Trophoblast cell (in vitro differentiated cells and primary cell): ENCODE results near the gene SULT6B1.

Experiments
- DNase-seq, 2 donors: peaks; one replicate each; pipeline ENCODE4 v3.0.0-alpha.2; 2016
- H2AFZ ChIP-seq: 2 replicates; pipeline ENCODE4 v1.6.1; 2013; ENCODE audit warnings: low read length, moderate library complexity, mild to moderate bottlenecking; ENCODE audit not compliant: insufficient read depth, poor library complexity
- H2AK5ac ChIP-seq: 2 replicates; pipeline ENCODE4 v1.6.1; 2013; ENCODE audit warnings: mild to moderate bottlenecking, low read length
- H2BK120ac ChIP-seq: 2 replicates; pipeline ENCODE4 v1.6.1; 2013; ENCODE audit warnings: low read length, mild to moderate bottlenecking, moderate library complexity; ENCODE audit not compliant: insufficient read depth, poor library complexity
- H2BK12ac ChIP-seq: 2 replicates; pipeline ENCODE4 v1.6.1; 2013; ENCODE audit warnings: mild to moderate bottlenecking, low read length, moderate library complexity
- H2BK5ac ChIP-seq: 2 replicates; pipeline ENCODE4 v1.6.1; 2013; ENCODE audit warnings: low read length, low read depth, moderate library complexity, mild to moderate bottlenecking; ENCODE audit not compliant: poor library complexity
- H3K14ac ChIP-seq: 2 replicates; pipeline ENCODE4 v1.6.1; 2013; ENCODE audit warnings: mild to moderate bottlenecking, low read length
- H3K18ac ChIP-seq: 2 replicates; pipeline ENCODE4 v1.6.1; 2013; ENCODE audit warnings: mild to moderate bottlenecking, low read length
- H3K23ac ChIP-seq: 2 replicates; pipeline ENCODE4 v1.6.1; 2013; ENCODE audit warnings: low read length
- H3K27ac ChIP-seq: 2 replicates; pipeline ENCODE4 v1.5.1; 2013; ENCODE audit warnings: low read depth, mild to moderate bottlenecking, inconsistent platforms, low read length, moderate library complexity
- H3K27me3 ChIP-seq: 2 replicates; pipeline ENCODE4 v1.6.1; 2013; ENCODE audit warnings: inconsistent platforms, mild to moderate bottlenecking, low read length, moderate library complexity; ENCODE audit not compliant: insufficient read depth
- H3K36me3 ChIP-seq, 2 experiments: 1 replicate in 1 of 2; 2 replicates in 1 of 2; pipeline ENCODE4 v1.6.1; 2013; ENCODE audit warnings: low read length in 2 of 2, mild to moderate bottlenecking in 2 of 2, moderate library complexity in 1 of 2; ENCODE audit not compliant: insufficient read depth in 2 of 2, control insufficient read depth in 1 of 2
- H3K4ac ChIP-seq: 2 replicates; pipeline ENCODE4 v1.6.1; 2013; ENCODE audit warnings: low read depth, mild to moderate bottlenecking, low read length, moderate library complexity
- H3K4me1 ChIP-seq, 2 experiments: 1 replicate in 1 of 2; 2 replicates in 1 of 2; pipeline ENCODE4 v1.6.1; 2013; ENCODE audit warnings: low read length in 2 of 2, mild to moderate bottlenecking in 2 of 2, moderate library complexity in 1 of 2; ENCODE audit not compliant: insufficient read depth in 2 of 2, control insufficient read depth in 1 of 2
- H3K4me2 ChIP-seq: 2 replicates; pipeline ENCODE4 v1.6.1; 2013; ENCODE audit warnings: inconsistent platforms, mild to moderate bottlenecking, low read length, moderate library complexity
- H3K4me3 ChIP-seq: 2 replicates; pipeline ENCODE4 v1.5.1; 2013; ENCODE audit warnings: mild to moderate bottlenecking, low read depth, low read length, inconsistent platforms
- H3K79me1 ChIP-seq: one replicate; pipeline ENCODE4 v1.6.1; 2013; ENCODE audit warnings: low read length
- H3K79me2 ChIP-seq: 2 replicates; pipeline ENCODE4 v1.6.1; 2013; ENCODE audit warnings: low read length, mild to moderate bottlenecking; ENCODE audit not compliant: control insufficient read depth, insufficient read depth, poor library complexity
- H3K9ac ChIP-seq: 2 replicates; pipeline ENCODE4 v1.6.1; 2013; ENCODE audit warnings: mild to moderate bottlenecking, low read length
- H3K9me3 ChIP-seq: 2 replicates; pipeline ENCODE4 v1.6.1; 2013; ENCODE audit warnings: low read depth, mild to moderate bottlenecking, control low read depth, inconsistent platforms, low read length; ENCODE audit not compliant: insufficient read depth
- H4K12ac ChIP-seq: 2 replicates; pipeline ENCODE4 v1.6.1; 2013; ENCODE audit warnings: low read depth, mild to moderate bottlenecking, low read length, moderate library complexity
- H4K8ac ChIP-seq: 2 replicates; pipeline ENCODE4 v1.6.1; 2013; ENCODE audit warnings: low read depth, mild to moderate bottlenecking, low read length, moderate library complexity
- H4K91ac ChIP-seq: one replicate; pipeline ENCODE4 v1.6.1; 2013; ENCODE audit warnings: low read depth, mild to moderate bottlenecking, low read length, moderate library complexity
- WGBS: extraction: QIAGEN DNeasy Blood & Tissue Kit; methylation state at CpG from one replicate; pipeline ENCODE4 v1.1.7; 2013; ENCODE audit warnings: missing lambda C conversion rate; ENCODE audit not compliant: insufficient read length, insufficient coverage; ENCODE audit errors: extremely low coverage; 5-methylcytosine and 5-hydroxymethylcytosine counted together

SULT6B1 gene

DNA sequence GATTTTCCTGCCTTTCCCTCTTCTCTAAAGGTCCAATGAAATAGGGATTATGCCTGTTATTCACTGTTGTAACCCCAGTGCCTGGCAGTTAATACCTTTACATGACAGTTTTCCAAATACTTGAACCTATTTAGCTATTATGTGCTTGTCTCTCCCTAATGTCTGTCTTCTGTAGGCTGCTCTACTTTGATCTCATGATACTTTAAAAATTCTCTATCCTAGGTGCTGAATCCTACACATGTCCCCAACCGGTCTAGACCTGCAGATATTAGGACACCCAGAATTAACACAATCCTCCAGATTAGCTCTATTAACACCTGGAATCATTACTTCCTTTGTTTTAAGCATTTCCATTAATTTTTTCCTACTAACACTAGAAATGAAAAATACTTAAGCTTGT, 35.6 kb upstream of the SULT6B1 start:
- Histone ChIP-seq H4K12ac (no peak overlapping the region), H4K91ac (no peak overlapping the region), H3K27ac (no peak overlapping the region), H2BK5ac (no peak overlapping the region), H4K8ac (no peak overlapping the region), H2AFZ (no peak overlapping the region), H3K9me3 (no peaks in the 10 kb centered on the region), H3K4me1 (no peaks in the 10 kb centered on the region), H3K36me3 (peaks cover 10 to 20% of the 10 kb centered on the region in 2 experiments), H2BK12ac (no peak overlapping the region), H3K18ac (no peak overlapping the region), H3K4me3 (no peak overlapping the region), H3K4me2 (no peak overlapping the region), H3K4ac (no peak overlapping the region), H3K79me1 (no peaks in the 10 kb centered on the region), H3K79me2 (no peaks in the 10 kb centered on the region), H2BK120ac (no peak overlapping the region), H3K27me3 (no peaks in the 10 kb centered on the region), H3K14ac (no peak overlapping the region), H3K9ac (no peak overlapping the region), H2AK5ac (no peak overlapping the region), H3K23ac (no peak overlapping the region)
- DNase-seq: no peak
- no CpG with 5 or more reads among the region's 1 CpG for WGBS

DNA sequence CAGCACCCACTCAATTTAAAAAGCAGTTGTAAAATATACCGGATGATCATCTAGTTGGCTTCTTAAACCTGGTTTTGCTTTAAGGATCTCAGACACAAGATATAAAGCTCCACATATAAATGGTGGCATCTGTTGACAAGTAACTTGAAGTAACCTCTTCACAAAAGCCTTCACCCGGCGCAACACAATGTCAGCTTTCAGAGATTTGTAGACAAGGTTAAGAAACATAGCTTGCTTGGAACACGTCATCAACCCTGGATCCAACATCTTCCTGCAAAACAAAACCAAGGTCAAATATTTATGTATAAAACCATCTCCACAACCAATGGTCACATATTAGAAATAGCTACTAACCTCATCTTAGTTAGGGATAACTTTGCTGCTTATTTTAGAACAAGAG, 34.7 kb upstream of the SULT6B1 start:
- Histone ChIP-seq H2BK5ac (no peak overlapping the region), H3K79me2 (no peaks in the 10 kb centered on the region), H3K4me2 (no peak overlapping the region), H3K79me1 (no peaks in the 10 kb centered on the region), H4K8ac (no peak overlapping the region), H2AK5ac (no peak overlapping the region), H3K9me3 (no peaks in the 10 kb centered on the region), H3K4me3 (no peak overlapping the region), H3K4ac (no peak overlapping the region), H4K91ac (no peak overlapping the region), H3K23ac (no peak overlapping the region), H2AFZ (no peak overlapping the region), H2BK120ac (no peak overlapping the region), H3K27me3 (no peaks in the 10 kb centered on the region), H3K9ac (no peak overlapping the region), H2BK12ac (no peak overlapping the region), H3K27ac (no peak overlapping the region), H3K36me3 (peaks cover 10 to 17% of the 10 kb centered on the region in 2 experiments), H4K12ac (no peak overlapping the region), H3K4me1 (no peaks in the 10 kb centered on the region), H3K18ac (no peak overlapping the region), H3K14ac (no peak overlapping the region)
- no peak for DNase-seq
- no CpG with 5 or more reads among the region's 4 CpGs for WGBS

GRCh38 chr2:37219046-37219445, 30.6 kb upstream of the SULT6B1 start:
- Histone ChIP-seq H3K23ac (no peak overlapping the region), H2BK12ac (no peak overlapping the region), H2BK5ac (no peak overlapping the region), H3K9me3 (no peaks in the 10 kb centered on the region), H3K4me1 (no peaks in the 10 kb centered on the region), H3K79me1 (no peaks in the 10 kb centered on the region), H3K79me2 (no peaks in the 10 kb centered on the region), H2AFZ (no peak overlapping the region), H4K12ac (no peak overlapping the region), H3K4ac (no peak overlapping the region), H4K8ac (no peak overlapping the region), H3K27me3 (no peaks in the 10 kb centered on the region), H3K4me3 (no peak overlapping the region), H3K4me2 (no peak overlapping the region), H3K18ac (no peak overlapping the region), H3K14ac (no peak overlapping the region), H2BK120ac (no peak overlapping the region), H4K91ac (no peak overlapping the region), H3K27ac (no peak overlapping the region), H3K36me3 (peaks cover 11 to 16% of the 10 kb centered on the region in 2 experiments), H2AK5ac (no peak overlapping the region), H3K9ac (no peak overlapping the region)
- DNase-seq: peak; percentile 69 to 93
- WGBS: no CpG with 5 or more reads among the region's 4 CpGs

- Histone ChIP-seq H3K23ac (no peak overlapping the region), H3K4me2 (no peak overlapping the region), H4K91ac (no peak overlapping the region), H3K27me3 (no peaks in the 10 kb centered on the region), H2AFZ (no peak overlapping the region), H3K27ac (no peak overlapping the region), H3K4me3 (no peak overlapping the region), H2AK5ac (no peak overlapping the region), H3K14ac (no peak overlapping the region), H4K8ac (no peak overlapping the region), H4K12ac (no peak overlapping the region), H3K36me3 (peaks cover 12% of the 10 kb centered on the region in 2 experiments), H3K79me1 (no peaks in the 10 kb centered on the region), H2BK12ac (no peak overlapping the region), H3K18ac (no peak overlapping the region), H3K9ac (no peak overlapping the region), H3K9me3 (no peaks in the 10 kb centered on the region), H2BK5ac (no peak overlapping the region), H3K4me1 (no peaks in the 10 kb centered on the region), H3K4ac (no peak overlapping the region), H3K79me2 (no peaks in the 10 kb centered on the region), H2BK120ac (no peak overlapping the region)
- no peak for DNase-seq
- no CpG with 5 or more reads among the region's 1 CpG for WGBS
Observed at GRCh38 chr2:37215250-37215649, 26.8 kb upstream of the SULT6B1 start.
